Hematopoietic multipotent progenitor cell treated with erythropoietin and hydrocortisone succinate and interleukin-3 and kit ligand, for 8 days (in vitro differentiated cells): ENCODE results near the gene CFAP65.

Source experiments
- DNase-seq: peaks from one replicate; pipeline ENCODE4 v3.0.0-alpha.2; 2015

CFAP65 gene

DNA sequence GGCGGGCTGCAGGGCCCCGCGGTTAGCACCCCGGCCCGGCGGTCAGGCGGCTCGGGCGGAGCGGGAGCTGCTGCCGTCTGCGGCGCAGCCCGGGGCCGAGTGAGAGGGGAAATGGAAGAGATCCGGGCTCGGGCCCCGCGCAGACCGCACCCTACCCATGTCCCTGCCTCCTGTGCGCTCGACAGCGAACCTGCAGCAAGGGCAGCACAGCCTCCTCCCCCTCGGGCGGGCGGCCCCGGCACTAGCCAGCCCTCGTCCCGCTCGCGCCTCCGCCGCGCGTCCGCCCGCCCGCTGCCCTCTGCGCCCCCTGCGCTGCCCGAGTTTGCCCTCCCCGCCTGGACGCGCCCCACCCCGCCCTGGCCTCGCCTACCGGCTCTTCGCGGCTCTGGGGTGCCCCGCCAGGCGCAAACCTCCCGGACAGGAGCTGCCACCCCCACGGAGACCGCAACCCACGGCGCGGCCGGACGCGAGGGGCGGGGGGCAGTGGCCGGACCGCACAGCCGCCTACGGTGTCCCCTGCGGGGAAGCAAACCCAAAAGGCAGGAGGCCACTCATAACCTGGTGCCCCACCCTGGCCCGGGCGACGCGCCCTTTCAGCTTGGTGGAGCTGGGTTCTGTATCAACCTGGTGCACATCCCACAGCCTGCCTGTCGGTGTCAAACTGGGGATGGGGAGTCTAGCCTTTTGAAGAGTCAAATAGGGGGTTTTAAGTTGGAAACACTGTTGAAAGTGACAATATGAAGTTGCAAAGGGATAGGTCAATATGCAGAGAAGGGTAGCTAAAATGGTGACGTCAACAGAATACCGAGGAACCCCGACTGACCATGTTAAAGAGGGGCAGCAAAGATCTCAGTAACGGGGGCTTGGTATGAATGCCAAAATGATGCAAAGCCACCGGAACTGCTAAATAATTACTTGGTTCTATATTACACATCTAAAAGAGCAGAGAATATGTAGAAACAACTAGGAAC lies 19.8 kb upstream of the CFAP65 start, which contains the start of gene IHH:
Gene IHH (minus strand): TSS at position 101 of the 971 bp plus-strand sequence. CDS start 454 bp downstream, outside the sequence.
- DNase-seq: no peak

GRCh38 chr2:219059725-219060682 lies 18.7 kb upstream of the CFAP65 start:
- DNase-seq: no peak

DNA sequence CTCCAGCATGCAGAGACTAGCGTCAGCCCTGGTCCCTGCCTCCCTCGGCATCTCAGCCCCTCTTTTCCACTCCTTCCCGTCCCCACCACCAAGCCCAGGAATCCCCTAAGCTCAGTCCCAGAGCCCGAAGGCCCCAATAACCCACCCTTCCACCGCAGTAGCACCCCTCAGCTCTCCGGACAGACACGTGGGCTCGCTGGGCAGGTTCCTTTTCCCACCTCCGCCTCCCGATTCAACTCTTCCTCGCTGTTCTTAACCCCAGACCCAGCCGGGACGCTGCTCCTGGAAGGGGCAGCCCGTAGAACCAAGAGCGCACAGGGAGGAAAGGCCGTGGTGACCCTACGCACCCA lies 18.0 kb upstream of the CFAP65 start:
- DNase-seq: no peak

- DNase-seq: no peak
Observed at GRCh38 chr2:219058541-219059374, 17.4 kb upstream of the CFAP65 start.

DNA sequence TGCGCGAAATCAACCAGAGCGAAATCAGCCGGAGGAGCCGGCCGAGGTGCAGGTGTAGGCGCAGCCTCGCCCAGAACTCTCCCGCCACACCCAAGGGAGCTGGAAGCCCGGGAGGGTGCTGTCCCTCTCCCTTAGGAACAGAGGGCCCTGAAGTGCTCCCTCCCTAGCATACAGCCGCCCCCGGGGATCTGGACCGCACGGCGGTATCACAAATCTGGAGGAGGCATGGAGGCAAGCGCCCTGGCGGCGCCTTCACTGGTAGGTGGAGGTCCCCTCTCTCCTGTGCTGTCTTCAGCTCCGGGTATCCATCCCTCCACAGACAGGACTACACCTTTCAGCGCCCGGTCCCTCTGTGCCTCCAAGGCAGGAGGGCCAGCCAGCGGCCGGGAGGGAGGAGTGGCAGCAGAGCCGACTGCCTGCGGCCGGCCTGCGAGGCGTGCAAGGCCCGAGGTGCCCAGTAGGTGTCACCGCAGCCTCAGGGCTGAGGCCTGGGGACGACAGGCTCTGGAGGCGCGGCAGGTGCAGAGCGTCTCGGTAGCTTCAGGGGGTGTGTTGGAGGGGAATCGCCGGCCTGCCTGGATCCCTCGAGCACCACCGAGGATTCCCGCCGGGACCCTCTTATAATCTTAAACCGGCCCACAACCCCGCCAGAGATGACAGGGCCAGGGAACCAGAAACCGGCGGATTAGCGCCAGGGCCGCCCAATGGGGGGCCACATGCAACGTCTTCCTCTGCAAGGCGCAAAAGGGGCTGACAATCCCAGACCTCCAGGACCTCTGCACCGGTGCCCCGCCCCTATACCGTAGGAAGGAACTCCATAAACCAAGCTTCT lies 16.6 kb upstream of the CFAP65 start:
- DNase-seq: peak; percentile 64

DNA sequence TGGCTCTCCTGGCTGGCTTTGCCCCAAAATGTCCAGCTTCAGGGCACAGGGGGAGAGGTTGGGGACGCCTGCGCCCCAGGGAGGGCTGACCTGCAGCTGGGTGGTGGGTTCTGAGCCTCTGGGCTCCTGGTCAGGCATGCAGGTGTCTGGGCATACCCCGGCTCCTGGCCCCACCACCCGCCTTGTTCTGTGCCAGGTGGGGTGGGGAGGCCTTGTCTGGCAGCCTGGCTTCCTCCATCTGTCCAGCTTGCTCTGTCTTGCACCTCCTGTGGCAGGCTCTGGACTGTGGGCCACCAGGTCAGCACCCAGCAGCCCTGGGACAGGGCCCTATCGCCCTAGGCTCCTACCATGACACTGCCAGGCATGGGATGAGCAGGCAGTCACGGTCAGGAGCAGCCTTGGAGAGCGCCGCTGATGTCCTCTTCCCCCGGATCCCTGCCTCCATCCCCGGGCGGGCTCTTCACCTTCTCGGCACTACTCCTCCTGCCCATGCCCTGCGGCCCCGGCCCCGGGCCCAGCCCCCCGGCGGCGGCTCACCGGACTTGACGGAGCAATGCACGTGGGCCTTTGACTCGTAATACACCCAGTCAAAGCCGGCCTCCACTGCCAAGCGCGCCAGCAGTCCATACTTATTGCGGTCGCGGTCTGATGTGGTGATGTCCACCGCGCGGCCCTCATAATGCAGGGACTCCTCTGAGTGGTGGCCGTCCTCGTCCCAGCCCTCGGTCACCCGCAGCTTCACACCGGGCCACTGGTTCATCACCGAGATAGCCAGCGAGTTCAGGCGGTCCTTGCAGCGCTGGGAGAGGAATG lies 15.8 kb upstream of the CFAP65 start:
- no peak for DNase-seq

DNA sequence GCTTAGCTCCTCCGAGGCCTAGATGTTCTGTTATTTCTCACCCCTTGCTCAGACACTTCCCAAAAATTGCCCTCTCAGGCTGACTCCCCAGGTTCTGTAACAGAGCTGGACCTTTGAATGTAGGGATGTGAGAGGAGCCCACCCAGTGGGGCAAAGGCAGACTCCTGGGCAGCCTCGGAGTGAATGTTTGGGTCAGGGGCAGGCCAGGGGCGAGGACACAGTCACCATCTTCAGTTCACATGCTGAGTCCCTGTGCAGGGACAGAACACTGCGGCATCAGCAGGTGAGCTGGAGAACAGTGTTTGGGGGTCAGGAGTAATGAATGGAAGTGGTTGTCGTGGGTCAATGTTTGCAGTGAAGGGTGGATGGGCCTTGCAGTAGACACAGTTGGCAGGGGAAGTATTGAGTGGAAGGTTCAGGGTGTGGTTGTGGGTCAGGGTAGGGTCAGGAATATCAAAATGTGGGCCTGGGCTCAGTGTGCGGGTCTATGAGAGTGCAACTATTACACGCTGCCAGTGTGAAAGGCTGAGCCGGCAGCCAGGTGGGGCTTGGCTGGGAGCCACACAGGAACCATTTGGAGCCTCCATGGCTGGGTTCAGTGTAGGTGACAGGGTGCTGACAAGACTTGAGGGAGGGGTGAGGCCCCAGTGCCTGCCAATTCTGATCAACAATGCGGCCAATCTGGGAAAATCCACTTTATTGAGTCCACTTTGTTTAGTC lies 15.0 kb upstream of the CFAP65 start:
- DNase-seq: no peak

DNA sequence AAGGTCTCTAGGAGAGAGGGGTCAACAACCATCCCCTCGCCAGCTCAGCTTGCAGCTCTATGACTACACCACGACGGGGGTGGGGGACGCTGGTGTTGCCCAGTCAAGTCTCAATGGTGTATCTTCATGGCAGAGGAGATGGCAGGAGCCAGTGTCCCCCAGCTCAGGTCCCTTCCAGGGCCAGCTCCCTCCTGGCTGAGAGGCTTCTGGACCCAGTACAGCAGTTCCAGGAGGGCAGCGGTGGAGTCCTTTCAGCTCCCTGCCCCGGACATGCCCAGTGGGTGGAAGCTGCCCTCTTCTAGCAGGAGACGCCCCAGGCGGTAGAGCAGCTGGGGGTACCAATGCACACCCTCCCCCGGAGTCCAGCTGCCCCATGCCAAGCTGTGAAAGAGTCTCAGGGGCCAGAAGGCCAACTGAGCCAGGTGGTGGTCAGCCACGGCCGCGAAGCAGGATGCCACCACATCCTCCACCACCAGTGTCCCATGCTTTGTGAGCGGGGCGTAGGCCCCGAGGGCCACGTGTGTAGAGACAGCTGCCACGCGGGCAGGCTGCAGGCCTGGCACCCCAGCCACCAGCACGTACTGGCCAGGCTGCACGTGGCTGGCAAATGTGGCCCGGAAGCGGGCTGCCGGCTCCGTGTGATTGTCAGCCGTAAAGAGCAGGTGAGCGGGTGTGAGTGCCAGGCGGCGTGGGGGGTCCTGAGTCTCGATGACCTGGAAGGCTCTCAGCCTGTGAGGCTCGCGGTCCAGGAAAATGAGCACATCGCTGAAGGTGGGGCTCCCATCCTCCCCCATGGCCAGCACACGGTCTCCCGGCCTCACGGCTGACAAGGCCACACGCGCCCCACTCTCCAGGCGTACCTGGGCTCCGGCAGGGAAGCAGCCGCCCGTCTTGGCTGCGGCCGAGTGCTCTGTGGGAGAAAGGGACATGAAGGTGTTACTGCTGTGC lies 13.9 kb upstream of the CFAP65 start:
- no peak for DNase-seq

DNA sequence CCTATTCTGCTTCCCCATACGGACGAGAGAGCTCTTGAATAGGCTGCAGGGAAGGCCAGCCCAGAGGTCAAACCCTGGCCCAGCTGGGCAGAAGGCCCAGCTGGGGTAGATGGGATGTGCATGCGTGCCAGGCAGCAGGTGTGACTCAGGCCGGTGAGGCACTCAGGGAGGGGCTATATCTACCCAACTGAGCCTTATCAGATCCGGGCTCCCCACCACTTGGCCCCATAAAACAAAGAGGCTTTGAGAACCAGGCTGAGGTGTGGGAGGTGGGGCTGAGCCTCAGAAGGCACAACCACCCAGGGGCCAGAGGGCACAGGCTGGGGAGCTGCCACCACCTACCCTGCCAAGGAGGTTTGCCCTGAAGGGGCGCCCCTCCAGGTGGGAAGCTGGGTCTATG lies 8.0 kb upstream of the CFAP65 start:
- no peak for DNase-seq

DNA sequence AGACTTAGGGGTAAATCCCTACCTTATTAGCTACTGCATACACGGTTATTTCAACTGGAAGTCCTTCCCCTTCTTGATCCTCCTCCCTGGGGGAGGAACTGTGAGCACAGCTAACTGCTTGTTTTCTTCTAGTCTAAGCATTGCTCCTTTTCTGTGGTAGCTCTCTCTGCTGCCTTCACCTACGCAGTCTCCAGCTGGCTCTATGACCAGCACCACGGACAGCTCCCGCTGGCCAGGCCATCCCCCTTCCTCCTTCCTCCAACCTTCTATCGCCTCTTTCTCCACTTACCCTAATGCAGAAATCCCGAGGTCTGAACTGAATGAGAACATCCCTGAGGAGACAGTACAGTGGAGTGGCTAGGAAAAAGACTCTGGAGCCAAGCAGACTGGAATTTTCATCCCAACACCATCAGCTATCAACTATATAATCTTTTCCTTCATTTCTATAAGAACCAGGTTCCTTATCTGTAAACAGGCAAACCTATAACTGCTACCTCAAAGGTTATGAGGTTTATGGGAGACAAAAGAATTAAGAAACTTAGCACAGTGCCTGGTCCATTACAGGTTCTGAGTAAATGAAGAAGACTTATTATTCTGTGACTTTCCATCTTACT lies 4.7 kb upstream of the CFAP65 start:
- peak; percentile 30 for DNase-seq

GRCh38 chr2:219042750-219043149 lies 1.4 kb upstream of the CFAP65 start:
- no peak for DNase-seq

DNA sequence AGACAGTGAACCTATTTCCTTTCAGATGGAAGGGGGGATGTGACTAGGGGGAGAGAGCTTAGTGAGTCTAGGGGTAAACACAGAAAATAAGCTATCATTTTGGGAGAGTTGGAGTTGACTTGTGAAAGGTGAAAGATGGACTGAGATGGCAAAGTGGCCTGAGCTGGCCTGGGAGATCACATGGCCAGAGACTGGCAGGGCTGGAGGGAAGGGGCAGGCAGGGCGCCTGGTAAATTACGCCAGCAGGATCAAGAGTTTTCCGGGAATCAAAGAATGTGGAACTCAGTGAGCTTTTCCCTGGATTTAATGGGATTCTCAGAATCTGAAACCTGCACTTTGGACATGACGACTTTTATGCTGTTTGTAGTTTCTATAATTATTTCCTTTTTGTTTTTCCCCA lies 841 bp upstream of the CFAP65 start:
- no peak for DNase-seq

DNA sequence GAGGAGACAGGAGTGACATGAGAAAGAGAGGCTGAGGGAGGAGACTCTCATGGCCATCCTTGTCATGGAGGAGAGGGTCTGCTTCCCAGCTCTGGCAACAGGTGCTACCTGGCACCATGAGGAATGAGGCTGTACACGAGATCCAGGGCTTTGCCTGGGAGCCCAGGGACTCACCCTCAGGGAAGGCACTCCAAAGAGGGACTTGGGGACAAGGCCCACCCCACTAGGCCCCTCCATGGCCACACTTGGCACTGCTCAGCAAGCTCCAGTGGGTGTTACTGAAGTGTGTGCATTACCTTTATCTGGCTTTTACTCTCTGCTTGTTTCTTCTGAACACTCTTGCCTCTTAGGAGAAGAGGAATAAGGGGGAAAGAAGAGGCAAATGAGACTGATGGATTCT lies 2.7 kb downstream of the CFAP65 start:
- no peak for DNase-seq

DNA sequence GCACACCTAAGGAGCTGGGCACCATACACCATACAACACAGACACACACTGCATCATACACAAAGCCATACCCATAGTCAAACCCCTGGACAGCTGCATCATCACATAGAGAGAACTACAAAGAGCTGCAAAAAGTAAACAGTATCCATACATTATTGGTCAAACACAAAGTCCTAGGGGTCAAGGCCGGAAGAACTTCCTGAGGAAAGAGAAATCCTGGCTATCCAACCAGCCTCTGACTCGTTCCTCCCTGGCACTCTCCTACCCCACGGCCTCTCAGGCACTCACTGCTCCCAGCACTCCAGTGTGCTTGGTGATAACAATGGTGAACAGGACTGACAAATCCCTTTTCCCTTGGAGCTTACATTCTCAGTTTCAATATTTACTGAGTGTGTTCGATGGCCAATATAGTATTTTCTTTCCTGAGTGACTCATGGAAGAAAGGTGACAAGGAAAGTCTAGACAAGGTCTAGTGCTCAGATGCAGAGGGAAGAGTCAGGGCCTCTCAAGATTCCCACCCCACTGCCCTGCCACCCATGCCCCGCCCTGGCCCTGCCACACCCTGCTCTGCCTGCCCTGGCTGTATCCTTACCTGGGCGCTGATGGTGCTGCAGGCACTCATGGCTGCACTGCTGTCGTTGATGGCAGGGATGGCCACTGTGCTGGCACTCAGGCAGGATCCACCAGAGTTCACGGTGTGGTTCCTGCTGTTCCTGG lies 3.4 kb downstream of the CFAP65 start:
- DNase-seq: no peak

DNA sequence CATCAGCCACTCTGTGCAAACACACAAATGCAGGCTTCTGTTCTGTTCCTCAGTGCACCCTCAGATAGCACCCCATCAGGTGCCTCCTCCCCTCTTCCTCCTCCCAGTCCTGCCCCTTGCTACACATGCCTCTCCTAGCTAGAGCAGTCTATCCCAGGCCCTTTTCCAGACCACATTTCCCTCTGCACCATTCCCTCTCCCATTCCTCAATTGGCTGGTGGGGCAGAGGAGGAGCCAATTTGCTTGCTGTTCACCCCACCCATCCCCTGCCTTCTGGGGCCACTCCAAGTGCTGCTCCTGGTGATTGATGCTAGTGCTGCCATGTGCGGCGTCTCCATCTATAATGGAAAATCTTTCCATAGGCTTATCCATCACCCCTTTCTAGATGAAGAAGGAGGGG lies 5.4 kb downstream of the CFAP65 start:
- DNase-seq: no peak

DNA sequence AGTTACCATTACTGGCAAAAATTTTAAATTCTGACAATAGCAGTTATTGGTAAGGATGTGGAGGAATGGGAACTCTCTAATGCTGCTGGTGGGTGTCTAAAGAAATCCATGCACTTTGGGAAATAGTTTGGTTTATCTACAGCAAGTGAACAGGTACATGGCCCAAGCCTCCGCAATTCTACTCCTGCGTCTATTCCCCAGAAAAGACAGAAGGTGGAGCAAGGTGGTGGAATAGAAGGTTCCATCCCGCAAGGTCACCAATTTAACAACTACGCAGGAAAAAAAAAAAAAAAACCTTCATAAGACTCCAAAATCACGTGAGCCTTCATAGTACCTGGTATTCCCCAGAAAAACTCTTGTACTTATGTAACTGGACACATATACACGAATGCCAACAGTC lies 6.5 kb downstream of the CFAP65 start:
- DNase-seq: no peak

DNA sequence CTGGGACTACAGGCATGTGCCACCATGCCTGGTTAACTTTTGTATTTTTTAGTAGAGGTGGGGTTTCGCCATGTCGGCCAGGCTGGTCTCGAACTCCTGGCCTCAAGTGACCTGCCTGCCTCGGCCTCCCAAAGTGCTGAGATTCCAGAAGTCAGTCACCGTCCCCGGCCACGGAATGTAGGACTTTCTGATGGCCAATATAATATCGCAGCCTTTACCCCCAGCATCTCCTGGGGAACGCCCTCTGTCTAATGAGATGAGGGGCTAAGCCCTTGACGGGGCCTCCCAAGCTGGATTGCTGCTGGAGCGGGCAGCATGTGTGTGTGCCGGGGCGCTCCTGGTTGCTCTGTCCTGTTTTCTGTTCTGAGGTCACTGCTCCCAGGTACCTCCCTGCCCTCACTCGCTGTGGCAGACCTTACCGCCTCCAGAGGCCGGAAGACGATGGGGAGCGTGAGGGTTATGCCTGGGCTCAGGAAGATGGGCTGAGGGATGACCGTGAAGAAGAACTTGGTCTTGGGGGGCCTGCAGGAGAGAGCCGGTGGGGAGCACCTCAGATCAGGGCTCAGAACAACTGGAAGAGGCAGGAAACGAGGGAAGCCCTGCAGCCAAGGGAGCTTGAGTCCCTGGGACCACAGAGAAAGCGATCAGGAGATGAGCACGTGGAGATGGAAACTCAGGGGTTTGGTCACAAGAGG lies 9.1 kb downstream of the CFAP65 start:
- no peak for DNase-seq
